WTC11 (cell line): ENCODE data around the gene DIAPH1.

ENCODE experiments used
- ATF1 ChIP-seq: sonication (generic); formaldehyde crosslinking; IDR thresholded peaks from 2 replicates; pipeline ENCODE4 v1.8.1; 2023; ENCODE audit warnings: mild to moderate bottlenecking, moderate library complexity, missing genetic modification reagents
- FOXJ3 ChIP-seq: sonication (generic); formaldehyde crosslinking; IDR thresholded peaks from 2 replicates; pipeline ENCODE4 v1.9.0; 2021; ENCODE audit warnings: missing genetic modification reagents, mild to moderate bottlenecking, borderline replicate concordance
- HMGXB4 ChIP-seq: sonication (generic); formaldehyde crosslinking; IDR thresholded peaks from 2 replicates; pipeline ENCODE4 v1.8.1; 2023; ENCODE audit warnings: mild to moderate bottlenecking, moderate library complexity, missing genetic modification reagents
- JUN ChIP-seq: sonication (generic); formaldehyde crosslinking; IDR thresholded peaks from 2 replicates; pipeline ENCODE4 v1.8.0; 2023; ENCODE audit warnings: mild to moderate bottlenecking, missing genetic modification reagents
- NFYB ChIP-seq: sonication (generic); formaldehyde crosslinking; conservative IDR thresholded peaks from 2 replicates; pipeline ENCODE4 v1.8.0; 2022; ENCODE audit warnings: low read depth, missing genetic modification reagents
- TEAD4 ChIP-seq: sonication (generic); formaldehyde crosslinking; IDR thresholded peaks from 2 replicates; pipeline ENCODE4 v1.8.0; 2022; ENCODE audit warnings: mild to moderate bottlenecking, missing genetic modification reagents
- TP53 ChIP-seq: sonication (generic); formaldehyde crosslinking; IDR thresholded peaks from 2 replicates; pipeline ENCODE4 v1.8.1; 2023; ENCODE audit warnings: mild to moderate bottlenecking, missing genetic modification reagents
- ZNF317 ChIP-seq: sonication (generic); formaldehyde crosslinking; IDR thresholded peaks from 2 replicates; pipeline ENCODE4 v1.8.1; 2023; ENCODE audit warnings: low read depth, mild to moderate bottlenecking, moderate library complexity, missing genetic modification reagents, borderline replicate concordance
- ZNF512 ChIP-seq: sonication (generic); formaldehyde crosslinking; IDR thresholded peaks from 2 replicates; pipeline ENCODE4 v1.8.1; 2022; ENCODE audit warnings: missing genetic modification reagents, borderline replicate concordance
- TF ChIP-seq, protein P1 (sequence below): fragments of 200-600 bp; IDR thresholded peaks from 2 replicates; pipeline ENCODE4 v1.8.0; 2022; ENCODE audit warnings: antibody characterized with exemption

- TF ChIP-seq, protein P1, sequence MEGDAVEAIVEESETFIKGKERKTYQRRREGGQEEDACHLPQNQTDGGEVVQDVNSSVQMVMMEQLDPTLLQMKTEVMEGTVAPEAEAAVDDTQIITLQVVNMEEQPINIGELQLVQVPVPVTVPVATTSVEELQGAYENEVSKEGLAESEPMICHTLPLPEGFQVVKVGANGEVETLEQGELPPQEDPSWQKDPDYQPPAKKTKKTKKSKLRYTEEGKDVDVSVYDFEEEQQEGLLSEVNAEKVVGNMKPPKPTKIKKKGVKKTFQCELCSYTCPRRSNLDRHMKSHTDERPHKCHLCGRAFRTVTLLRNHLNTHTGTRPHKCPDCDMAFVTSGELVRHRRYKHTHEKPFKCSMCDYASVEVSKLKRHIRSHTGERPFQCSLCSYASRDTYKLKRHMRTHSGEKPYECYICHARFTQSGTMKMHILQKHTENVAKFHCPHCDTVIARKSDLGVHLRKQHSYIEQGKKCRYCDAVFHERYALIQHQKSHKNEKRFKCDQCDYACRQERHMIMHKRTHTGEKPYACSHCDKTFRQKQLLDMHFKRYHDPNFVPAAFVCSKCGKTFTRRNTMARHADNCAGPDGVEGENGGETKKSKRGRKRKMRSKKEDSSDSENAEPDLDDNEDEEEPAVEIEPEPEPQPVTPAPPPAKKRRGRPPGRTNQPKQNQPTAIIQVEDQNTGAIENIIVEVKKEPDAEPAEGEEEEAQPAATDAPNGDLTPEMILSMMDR, result no peak
- TF ChIP-seq FOXJ3, result no peak
- no peak for TF ChIP-seq NFYB
- TF ChIP-seq TP53 (CRISPR knock-in tag), result no peak
- TF ChIP-seq ZNF317 (CRISPR knock-in tag), result no peak
- no peak for TF ChIP-seq HMGXB4 (CRISPR knock-in tag)
- TF ChIP-seq ATF1 (CRISPR knock-in tag), result no peak
- TF ChIP-seq ZNF512 (CRISPR knock-in tag), result no peak
- no peak for TF ChIP-seq TEAD4 (CRISPR knock-in tag)
- no peak for TF ChIP-seq JUN (CRISPR knock-in tag)
Observed at GRCh38 chr5:141506381-141507155, 112.2 kb downstream of the DIAPH1 start.
